NCI-H2227 (cell line): Measurements from ENCODE around the gene UNC5B.

Source experiments
- DNase-seq: peaks from one replicate; lab custom pipeline; 2025; ENCODE audit not compliant: unreplicated experiment; lab: John Stamatoyannopoulos, UW

UNC5B gene

DNA sequence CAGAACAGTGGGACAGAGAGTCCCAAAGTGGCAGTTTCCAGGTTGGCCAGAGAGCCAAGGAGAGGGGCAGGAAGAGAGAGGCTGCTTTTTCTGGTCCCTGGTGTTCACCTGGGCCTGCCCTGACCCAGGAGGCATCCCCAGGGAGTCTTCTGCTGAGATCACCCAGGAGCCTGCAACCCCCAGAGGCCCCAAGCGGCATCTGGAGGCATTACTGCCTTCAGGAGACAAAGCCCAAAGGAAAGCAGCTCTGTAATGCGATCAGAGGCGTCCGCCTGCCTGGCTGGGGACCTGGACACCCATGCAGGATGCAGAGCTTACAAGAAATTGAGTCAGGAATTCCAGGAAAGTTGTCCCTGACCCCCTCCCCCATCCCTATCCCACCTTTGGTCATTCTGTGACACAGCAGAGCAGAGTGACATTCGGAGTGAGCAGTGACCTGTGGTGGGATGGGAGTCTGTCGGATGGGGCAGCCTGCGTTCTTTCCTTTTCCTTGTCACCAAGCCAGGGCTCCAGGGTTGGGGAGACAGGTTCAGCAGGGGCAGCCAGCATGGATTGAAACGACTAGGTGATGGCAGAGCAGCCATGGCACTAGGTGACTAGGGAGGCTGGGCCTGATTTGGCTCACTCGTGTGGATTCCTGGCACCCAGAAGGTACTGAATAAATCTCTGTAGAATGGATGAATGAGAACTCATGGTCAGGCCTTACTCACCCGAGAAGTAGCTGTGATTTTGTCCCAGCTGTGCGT, 10.4 kb downstream of the UNC5B start:
- no peak for DNase-seq

DNA sequence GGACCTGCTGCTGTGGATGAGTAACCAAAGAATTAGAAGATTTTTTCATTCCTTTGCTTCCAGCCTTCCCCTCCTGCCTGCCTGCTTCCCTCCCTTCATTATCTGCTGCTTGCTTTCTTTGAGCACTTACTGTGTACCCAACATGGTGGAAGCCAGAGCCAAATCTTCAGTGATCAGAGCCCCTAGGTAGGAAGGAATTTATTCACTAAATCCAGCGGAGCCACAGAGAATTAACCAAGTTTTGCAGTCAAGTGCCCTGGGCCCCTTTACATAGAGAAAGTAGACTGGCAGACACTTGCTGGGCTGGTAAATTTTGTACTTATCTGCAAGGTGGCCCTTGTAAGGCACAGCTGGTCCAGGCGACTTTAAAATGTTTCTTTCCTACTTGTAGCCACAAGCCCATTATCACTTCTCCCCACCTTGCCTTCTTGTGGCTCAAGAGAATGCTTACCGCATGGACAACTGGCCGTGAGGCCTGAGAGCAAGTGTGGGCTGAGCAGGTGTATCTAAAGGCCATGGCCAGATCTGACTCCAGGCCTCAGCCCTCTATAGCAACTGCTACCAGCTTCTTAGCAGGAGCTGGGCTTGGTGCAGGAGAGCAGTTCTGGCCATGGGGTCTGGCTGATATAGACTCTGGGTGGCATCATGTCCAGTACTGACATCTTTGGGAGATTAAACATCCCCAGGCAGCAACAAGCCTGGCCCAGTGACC, 11.1 kb downstream of the UNC5B start:
- DNase-seq = no peak

DNA sequence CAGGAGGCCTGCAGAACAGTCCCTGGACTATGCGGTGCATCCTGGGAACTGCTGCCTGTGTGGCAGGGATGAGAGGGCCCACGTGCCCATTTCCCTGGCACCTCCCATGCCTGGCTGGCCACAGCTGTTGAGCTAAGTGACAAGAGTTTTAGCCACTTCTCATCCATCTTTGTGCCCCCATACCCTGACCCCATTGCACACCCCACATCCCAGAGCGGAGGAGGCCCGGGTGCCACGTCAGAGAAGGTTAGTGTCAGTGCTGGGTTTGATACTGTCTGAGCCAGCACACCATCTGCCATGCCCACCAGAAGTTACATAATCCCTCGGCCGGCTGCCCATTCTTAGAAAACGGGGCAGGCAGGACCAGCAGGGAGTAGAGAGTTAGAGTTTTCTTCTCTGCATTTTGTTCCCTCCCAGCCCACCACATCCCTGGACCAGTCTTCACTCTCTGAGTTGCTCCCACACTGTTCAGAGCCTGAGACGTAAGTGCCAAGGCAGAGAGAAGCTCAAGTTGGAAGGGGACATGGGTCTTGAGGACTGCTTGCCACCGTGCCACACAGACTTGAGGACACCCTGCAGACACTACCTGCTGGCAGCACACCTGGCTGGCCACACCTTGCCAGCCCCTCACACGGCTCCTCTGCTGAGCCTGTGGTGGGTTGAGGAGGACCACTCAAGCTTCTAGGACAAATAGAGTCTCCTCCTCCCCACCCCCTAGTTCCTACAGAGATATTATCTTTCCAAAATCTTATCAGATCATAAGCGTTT, 13.1 kb downstream of the UNC5B start:
- no peak for DNase-seq

DNA sequence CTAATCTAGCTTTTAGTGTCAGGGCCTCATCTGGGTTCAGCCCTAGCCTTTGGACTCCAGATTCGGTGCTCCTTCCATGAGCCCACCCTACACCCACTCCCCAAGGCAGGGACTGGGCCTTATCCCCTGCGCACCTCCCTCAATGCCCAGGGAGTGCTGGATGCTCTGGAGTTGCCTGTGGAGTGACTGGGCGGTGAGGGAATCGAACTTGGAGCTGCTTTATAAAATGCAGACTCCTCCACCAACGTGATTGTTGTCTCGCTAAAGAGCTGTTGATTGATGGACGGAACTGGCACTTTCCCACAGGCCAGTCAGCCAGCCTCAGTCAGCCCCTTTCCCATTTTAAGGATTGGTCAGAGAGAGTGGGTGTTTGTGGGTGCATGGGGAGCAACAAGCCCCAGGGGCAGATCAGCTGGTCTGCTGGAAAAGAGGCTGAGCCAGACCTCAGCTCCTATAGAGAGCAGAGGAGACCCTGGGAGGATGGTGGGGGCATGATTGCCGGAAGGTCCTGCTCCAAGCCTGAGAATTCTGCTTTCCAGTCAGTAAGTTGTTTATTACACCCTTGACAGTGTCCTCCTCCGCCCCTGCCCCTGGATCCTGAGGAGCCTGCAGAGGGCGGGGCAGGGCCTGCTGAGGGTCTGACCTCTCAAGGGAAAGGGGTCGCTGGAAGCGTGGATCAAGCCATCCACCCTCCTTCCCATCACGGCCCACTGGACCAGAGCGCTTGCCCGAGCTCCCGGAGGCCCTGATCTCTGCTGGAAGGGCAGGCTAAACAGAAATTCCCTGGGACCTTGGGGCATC, 16.7 kb downstream of the UNC5B start:
- no peak for DNase-seq

DNA sequence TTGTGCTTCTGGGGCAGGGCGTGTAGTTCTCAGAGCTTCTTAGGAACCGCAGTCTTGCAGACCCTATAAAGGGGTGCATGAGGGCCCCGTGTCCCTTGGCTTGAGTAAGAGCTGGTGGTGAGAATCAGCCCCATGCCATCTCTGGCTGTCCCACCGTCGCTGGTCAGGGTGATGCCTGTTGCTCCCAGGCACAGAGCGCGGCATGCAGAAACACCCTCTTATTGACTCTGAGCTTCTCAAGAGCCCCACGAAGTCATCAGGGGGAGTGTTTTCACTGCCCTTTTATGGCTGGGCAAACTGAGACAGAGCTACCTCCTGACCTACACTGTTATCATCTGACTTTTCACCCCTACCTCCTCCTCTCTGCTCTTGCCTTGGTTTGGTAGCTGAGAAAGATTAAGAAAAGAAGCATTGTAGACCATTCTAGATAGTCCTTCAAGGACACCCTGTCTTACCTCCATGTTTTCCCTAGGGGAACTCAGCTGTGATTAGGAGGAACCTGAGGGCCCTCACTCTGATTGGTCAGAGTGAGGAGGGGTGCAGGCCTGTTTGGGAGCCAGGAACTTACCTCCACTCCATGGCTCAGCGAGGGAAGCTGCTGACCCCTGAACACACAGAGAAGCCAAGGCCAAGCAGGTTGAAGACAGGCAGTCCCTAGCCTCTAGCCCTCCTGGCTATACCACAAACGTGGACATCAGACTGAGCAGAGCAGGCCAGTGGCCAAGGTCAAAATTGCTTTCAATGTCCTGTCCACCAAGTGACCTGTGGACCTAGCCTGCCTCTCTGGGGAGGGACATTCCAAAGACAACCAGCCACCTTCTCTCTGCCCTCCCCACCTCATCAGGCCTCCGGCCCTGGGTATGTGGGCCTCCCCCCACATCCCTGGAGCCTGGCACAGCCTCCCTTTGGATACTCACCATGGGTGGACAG, 17.6 kb downstream of the UNC5B start:
- DNase-seq = no peak

DNA sequence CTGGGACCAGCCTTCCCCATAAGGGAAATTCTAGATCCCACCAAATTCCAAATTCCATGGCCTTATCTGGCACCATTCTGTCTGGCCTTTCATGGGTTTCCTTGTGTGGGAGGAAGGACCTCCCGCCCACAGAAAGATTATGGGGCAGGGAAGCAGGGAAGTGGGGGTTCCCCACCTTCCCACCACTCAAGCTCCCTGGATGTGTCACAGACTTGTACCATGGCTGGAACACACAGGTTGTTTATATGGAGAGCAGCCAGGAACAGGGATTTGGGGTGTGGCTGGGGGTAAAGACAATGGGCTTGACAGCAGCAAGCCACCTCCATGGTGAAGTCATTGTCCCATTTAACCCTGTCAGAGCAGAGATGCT, 18.3 kb downstream of the UNC5B start:
- DNase-seq = no peak

DNA sequence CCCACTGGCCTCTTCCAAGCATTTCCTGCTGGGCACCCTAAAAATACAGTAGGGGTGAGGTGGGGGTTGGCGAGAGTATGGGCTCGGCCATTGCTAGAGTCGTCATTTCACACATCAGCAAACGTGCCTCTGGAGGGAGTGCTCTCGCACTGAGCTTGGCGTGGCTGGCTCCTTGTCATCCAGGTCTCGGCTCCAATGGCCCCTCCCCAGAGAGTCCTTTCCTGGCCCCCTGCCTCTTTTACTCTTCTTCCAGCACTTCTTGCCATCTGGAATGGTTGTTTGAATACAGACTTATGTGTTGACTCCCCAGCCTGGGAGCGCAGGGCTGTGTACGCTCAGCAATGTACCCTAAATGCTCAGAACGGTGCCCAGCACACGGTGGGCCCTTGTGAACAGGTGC, 18.8 kb downstream of the UNC5B start:
- DNase-seq = no peak

DNA sequence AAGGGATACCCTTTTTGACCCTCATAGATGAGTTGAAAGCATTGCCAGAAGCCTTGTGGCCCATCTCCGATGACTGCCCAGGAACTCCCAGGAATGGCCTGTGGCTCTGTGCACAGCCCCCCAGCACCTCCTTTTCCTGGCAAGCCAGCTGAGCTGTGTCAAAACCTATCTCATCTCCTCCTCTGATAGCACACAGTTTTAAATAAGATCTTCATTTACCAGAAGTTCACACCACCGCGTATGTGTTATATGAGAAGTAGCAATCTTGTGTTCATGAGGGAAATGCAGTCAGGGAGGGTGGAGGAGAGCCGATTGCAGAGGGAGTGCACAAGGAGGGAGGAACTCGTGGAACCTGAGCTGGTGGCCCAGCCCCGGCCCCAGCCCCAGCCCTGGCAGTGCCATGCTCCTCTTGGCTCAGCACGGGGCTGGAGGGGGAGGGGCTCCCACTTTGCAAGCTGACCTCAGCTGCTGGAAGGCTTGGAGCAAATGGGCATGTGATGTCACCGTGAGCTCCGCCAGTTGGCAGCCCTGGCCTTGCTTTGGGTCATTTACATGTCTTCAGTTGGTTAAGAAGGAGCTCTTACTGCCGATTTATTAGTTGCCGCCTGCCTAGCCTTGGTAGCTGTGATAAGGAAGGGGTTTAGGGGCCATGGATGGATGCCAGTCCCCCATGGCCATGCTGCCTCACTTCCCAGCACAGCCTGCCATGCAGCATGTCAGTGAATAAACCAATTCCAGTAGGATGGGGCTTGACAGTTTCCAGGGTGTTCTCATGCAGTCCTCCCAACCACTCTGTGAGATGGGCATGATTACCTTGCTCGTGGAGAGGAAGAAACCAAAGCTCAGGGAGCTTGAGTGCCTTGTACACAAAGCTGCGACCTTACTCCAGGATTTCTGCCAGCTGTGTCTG, 20.0 kb downstream of the UNC5B start:
- peak; percentile 47 for DNase-seq

DNA sequence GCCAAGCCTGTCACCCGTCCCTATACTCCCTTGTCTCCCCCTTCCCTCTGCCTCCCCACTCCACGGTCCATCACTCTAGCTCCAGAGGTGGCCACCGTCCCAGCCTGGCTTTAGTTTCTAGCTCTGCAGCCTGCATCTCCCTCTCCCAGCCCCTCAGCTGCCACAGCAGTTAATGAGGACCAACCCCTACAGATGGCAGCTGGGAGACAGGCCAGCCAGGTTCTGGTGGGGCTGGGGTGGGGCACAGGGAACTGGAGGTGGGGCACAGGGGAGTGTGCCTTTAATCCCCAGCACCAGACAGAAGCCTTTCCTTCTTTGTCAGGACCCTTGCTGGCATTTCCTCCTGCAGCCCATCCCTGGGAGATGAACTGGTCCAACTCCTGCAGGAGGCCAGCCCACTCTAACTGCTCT, 21.1 kb downstream of the UNC5B start:
- no peak for DNase-seq

DNA sequence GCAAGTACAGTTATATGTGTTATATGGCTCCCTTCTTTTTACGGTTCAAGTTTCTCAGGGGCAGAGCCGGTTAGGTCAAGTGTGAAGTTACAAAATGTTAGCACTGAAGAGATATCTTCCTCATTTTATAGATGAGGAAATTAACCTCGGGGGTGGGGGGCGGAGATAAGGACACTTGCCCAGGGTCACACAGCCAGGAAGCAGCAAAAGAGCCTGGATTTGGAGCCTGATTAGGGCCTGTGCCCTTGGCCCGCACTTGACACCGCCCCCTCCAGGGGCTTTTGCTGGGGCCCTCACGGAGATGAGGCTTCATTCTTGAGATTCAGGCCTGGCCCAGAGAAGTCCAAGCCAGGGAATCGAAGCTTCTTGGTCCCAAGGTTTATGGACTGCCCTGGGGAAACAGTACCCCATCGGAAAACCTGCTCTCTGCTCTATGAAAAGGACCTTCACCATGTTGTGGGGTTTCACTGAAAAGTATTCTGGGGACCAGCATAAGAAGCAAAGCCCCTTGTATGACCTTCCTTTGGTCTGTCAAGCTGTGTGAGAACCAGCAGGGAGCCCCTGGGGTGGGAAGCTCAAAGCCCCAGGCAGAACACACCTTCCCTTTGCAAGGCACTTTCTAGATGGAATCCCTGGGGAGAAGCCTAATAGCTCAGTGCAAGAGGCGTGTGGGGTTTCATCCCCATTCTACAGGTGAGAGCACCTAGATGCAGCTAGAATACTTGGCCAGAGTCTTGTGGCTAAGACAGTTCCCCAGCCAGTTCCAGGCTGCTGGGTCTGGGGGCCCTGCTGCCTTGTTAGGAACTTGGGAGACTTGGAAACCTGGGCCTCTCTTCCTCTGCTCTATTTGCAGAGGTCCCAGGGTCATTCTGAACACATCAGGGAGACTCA, 21.9 kb downstream of the UNC5B start:
- DNase-seq = no peak

DNA sequence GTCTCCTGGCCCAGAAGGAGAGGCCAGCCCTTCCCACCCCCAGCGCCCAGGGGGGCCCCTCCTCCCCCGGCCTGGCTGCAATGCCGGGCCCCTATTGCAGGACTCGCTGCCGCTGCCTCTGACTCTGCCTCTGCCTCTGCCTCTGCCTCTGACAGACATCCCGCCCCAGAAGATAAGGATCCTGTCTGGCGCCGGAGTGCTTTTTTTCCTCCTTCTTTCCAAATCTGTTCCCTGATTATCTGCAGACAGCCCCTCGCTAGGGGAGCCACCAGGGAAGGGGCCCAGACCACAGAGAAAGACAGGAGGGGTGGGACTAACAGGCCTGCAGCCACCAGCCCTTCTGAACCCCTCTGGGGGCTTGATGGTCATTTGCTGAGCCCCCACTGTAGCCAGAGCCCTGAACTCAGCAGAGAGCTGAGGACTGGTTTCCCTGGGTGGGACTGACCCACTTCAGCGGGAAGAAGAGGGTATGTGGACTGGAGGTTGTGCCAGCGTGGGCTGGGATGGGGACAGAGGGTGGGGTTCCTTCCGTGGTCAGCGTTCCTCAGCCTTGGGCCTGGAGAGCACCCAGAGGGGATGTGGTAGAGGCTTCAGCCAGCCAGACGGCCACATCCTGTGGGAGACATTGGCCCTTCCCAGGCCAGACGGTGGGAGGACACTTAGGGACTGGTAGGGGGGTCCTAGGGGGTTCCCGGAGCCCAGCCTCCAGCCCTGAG, 22.8 kb downstream of the UNC5B start:
- DNase-seq = no peak

DNA sequence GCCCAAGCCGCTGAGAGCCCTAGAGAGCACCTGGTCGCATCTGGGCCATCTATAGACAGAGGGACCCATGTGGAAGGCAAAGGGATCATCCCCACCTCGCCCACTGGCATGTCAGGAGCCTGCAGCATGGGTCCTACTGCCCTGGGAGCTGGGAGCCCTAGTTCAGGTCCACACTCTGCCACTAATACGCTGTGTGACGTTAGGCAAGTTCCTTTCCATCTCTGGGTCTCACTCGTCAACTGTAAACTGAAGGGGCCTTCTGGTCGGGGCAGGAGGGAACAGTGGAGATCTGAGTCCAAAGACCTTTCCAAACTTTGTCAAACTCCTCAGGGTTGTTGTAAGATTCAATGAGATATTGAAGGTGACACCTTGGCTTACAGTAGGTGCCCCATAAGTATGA, 23.4 kb downstream of the UNC5B start:
- DNase-seq = no peak

DNA sequence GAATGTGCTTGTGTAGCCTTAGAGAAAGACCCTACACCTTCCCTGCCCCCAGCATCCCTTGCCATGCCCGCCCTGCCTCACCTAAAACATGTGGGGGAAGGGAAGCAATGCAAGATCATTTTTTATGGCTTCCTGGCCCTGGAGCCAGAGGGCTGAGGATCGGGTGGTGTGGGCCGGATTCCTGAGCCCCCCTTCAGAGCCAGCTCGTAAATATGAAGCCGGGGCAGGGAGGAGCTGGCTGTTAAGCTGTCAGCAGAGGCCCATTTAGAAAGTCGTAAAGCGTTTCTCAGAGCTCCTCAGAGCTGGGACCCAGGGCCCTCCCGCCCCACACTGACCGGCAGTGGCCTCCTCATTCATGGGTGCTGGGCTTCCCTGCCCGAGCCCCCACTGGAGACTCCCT, 23.9 kb downstream of the UNC5B start:
- DNase-seq = no peak

DNA sequence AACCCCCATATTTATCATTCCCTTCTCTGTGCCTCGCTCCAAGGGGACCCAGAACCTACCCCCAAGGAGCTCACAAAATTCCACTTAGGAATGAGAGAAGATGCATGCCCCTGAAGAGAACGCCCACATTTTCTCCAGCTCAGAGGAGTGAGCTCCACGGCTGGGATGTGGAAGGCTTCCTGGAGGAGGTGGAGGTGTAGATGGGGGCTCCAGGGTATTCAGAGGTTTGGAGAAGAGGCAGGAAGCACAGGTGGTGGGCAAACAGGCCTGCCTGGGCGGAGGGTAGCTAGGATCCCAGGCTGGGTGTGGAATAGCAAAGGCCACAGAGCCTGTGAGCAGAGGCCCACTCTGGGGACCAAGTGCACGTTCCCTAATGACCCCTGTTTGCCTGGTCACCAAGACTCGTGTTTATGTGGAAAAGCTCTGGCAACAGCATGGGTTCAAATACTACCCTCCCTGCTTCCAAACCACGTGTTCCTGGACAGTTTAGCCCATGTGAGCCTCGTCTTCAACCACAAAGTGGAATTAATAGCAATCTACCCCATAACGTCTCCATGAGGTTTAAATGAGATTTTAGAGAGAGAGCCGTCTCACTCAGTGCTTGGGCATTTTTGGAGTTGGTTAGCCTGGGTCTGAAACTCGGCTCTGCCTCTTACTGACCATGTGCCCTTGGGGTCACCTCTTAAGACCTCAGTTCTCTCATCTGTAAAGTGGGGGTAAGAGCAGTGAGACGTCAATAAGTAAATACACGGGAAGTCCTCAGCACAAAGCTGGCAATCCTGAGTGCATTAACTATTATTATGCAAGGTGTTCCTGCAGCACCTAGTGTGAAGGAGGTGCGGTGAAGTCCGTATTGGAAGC, 24.7 kb downstream of the UNC5B start:
- no peak for DNase-seq

DNA sequence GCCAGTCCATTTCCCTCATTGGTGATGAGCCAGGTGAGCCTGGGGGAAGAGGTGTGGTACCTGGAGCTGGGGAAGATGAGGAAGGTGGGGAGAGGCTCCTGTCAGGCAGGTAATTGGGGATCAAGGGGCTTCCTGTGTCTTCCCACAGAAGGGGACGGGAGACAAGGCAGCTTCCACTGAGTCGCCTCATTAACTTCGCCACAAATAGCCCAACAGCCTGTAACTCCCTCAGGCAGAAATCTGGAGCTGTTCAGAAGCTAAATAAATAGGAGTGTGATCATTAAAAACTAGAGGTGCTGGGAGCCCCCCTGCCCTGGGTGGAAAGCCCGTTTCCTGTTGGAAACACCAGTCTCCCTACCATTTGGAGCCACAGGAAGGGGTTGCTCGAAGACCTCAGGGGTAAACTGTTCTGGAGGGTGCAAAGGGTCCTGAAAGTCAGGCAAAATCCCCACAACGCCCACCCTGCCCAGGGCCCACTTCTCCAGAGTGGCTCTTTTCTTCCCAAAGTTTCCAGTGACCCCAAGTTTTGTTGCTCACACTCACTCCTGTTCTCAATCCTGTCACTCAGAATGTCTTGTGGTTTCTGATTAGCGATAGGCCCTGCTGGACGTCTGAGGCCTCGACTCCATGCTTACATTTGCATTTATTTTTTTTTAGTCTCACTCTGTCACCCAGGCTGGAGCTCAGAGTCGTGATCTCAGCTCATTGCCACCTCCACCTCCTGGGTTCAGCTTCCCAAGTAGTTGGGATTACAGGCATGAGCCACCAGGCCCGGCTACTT, 25.7 kb downstream of the UNC5B start:
- DNase-seq = no peak

DNA sequence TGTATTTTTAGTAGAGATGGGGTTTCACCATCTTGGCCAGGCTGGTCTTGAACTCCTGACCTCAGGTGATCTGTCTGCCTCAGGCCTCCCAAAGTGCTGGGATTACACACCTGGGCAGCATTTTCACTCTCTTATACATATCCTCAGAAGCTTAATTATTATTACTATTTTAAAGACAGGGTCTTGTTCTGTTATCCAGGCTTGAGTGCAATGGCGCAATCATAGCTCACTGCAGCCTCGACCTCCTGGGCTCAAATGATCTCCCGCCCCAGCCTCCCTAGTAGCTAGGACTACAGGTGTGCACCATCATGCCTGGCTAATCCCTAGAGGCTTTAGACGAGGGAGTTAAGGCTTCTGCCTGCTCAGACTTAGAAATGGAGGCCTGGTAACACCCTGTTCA, 26.3 kb downstream of the UNC5B start:
- no peak for DNase-seq
